ENCODE results near the gene SCAP. TPM values are rescaled to one million over a fixed set of nuclear protein-coding genes. Genes with fewer than 3 reads are reported as not detected.
"Not testable (repeated sequence)": the region's sequence is repeated elsewhere in the genome, so short reads cannot be mapped to it uniquely, and the experiment has no call there.

The SCAP gene
- total RNA-seq, 1 donor from 2014 or later, result 63.8 TPM

- not testable (repeated sequence) for DNase-seq (ENCODE audit: extremely low read depth, low read depth, low spot score)
These were observed 105.7 kb downstream of the SCAP start for GRCh38 chr3:47370020-47370419.

DNA sequence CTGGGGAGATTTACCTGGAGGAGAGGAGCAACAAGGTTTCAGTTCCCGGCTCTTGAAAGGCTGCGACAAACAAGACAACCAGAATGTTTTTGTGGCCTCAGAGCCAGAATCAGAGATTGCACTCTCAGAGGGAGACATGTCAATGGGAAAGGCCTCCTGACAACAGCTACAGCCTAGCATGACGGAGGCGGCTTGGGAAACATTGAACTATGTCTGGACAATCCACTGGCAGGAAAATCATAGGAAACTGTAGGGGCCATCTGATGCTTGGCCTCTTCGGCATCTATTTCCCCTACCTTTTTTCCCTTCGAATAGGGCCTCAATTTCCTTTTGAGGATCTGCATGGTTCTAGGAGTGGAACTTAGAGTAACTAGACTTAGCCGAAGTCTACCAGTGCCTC lies 108.1 kb downstream of the SCAP start:
- DNase-seq (ENCODE audit: extremely low read depth, low read depth, low spot score), result no peak

GRCh38 chr3:47366833-47367232 lies 108.9 kb downstream of the SCAP start:
- no peak for DNase-seq (ENCODE audit: extremely low read depth, low read depth, low spot score)

GRCh38 chr3:47365213-47366153 lies 110.3 kb downstream of the SCAP start:
- no peak for DNase-seq (ENCODE audit: extremely low read depth, low read depth, low spot score)

Other genes with a start within 250 kb of the SCAP start
- 13.9 TPM in 2 replicates for gene KIF9, start 193.1 kb downstream of the SCAP start, total RNA-seq
- gene KLHL18, start 193.0 kb downstream of the SCAP start, total RNA-seq, result 17.5 and 23.9 TPM in 2 replicates
- 50.8 and 231 TPM in 2 replicates for gene PTPN23, start 94.9 kb downstream of the SCAP start, total RNA-seq
- gene ELP6, start 37.8 kb upstream of the SCAP start, total RNA-seq, result 23.4 and 32.5 TPM in 2 replicates
- gene CSPG5, start 102.9 kb upstream of the SCAP start, total RNA-seq, result 0.18 and 0.48 TPM in 2 replicates

All from glomerular endothelial cell (primary cell).